VCaP (cell line): ENCODE data around the gene PWWP2B.

Experiments
- H3K27ac ChIP-seq: fragments of 450-650 bp; 2 replicates; pipeline ENCODE4 v1.5.1; 2017
- CTCF ChIP-seq: fragments of 450-650 bp; conservative IDR thresholded peaks from 2 replicates; pipeline ENCODE4 v1.5.1; 2017; ENCODE audit warnings: mild to moderate bottlenecking, moderate library complexity

Gene PWWP2B

GRCh38 chr10:132443605-132443982 lies 46.6 kb downstream of the PWWP2B start:
- TF ChIP-seq CTCF: no peak; the same call in 1 of the 2 replicates
- no peak overlapping the region for H3K27ac ChIP-seq

DNA sequence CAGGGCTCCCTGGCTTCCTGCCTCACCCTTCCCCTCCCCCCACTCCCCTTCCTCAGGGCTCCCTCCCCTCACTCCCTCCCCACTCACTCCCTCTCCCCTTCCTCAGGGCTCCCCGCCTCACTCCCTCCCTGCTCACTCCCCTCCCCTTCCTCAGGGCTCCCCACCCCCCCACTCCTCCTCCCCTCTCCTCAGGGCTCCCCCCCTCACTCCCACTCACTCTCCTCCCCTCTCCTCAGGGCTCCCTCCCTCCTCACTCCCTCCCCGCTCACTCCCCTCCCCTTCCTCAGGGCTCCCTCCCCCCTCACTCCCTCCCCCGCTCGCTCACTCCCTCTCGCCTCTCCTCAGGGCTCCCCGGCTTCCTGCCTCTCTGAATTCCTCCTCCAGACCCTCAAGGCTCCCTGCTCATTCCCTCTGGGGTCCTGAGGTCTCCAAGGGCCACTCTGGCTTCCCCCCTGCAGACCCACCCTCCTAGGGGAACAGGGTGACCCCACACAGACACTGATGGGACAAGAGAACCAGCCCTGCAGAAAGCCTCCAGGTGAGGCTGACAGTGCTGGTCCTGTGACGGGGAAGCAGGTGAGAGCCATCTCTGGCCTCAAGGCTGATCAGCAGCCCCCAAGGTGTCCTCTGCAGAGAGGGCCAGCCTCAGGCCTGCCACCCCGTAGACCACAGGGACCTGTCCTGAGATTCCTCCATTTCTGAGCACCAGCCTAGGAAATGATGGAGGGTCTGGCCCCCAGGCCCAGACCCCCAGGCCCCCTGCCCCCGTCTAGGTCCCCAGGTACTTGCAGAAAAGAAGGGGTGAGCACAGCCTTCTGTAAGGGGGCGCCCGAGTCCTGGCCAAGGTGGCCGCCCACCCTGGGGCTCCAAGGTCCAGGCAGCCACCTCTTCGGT lies 47.2 kb downstream of the PWWP2B start:
- no peak overlapping the region for H3K27ac ChIP-seq
- TF ChIP-seq CTCF: no peak

DNA sequence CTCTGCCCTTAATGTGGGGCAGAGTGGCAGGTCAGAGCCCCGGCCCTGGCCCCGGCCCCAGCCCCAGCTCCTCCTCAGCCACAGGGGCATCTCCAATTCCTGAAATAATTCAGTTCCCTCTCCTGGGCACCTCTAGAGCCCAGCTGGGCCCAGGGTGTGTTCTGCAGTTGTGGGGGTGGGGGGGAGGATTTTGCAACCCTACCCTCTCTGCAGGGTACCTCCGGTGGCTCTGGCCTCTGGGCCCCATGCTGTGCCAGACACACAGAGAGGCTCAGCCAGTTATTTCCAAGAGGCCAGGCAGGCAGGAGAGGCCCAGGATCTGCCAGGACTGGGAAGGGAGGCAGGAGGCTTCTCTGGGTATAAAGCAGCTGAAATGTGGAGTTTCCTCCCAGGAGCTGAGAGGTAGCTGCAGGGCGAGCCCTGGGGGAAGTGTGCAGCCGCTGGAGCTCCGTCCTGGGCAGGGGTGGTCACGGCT lies 47.9 kb downstream of the PWWP2B start:
- no peak overlapping the region for H3K27ac ChIP-seq
- TF ChIP-seq CTCF: no peak

DNA sequence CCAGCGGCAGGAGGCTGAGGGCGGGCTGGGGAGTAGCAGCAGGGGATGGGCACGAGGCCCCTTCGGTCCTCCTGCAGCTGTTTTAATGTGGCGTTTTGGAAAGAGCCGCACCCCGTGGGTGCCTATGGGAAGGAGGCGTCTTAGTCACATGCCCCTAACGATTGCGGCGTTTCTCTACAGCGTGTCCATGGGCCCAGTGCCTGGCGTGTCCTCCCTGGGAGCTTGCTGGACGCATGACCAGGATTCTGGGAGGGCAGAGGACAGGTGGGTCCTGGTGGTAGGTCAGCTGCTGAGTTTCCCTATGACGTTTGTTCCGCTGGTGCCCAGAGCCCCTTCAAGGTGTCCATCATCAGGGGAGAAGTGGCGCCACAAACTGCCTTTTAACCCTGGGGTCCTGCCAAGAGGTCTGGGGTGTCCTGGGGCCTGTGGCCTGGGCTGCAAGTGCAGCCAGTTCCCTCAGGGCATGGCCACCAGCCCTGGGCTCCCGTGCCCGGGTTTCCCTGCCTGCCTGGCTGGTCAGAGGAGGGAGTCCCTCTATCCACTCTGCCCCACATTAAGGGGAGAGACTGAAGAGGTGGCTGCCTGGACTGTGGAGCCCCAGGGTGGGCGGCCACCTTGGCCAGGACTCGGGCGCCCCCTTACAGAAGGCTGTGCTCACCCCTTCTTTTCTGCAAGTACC lies 48.7 kb downstream of the PWWP2B start:
- H3K27ac ChIP-seq: no peak overlapping the region
- no peak for TF ChIP-seq CTCF

GRCh38 chr10:132446195-132446581 lies 49.2 kb downstream of the PWWP2B start:
- no peak overlapping the region for H3K27ac ChIP-seq
- TF ChIP-seq CTCF: no peak

DNA sequence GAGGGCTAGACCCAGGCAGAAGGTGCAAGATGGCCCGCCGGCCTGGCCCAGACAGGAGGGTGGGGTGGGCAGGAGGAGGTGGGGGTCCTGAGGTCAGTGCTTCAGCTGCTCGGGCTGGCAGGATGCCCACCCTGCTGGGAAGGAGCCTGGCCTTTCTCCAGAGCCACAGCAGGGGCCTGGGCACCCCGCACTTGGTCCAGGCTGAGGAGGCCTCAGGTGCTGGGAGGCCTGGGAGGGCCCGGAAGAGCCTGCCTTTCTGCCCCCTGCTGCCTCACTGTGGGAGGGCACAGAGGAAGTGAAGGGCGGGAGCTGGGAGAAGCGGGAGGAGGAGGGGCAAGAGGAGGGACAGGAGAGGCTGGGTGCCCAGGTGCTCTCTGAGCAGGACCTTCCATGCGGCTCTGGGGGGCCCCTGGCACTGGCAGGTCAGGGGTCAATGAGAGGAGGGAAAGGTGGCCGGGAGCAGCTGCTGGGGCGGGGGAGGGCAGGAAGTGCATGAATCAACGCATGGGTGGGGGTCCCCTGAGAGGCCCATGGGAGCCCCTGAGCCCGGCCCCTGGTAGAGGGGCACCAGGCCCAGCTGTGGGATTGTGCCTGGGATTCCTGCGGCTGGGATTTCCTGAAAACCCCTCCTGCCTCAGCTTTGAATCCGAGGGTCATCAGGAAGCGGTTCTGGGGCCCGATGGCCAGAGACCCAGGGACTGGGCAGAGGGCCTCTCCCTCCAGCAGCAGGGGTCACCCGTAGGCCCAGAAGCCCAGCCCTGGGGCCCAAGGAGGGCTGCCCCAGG lies 49.9 kb downstream of the PWWP2B start:
- peak overlapping the region; percentile 26; the same call in 1 of the 2 replicates for H3K27ac ChIP-seq
- TF ChIP-seq CTCF: peak; percentile 13; the same call in 1 of the 2 replicates
